ENCODE measurements around the gene HSPB6. TPM values are rescaled to one million over a fixed set of nuclear protein-coding genes. Genes with fewer than 3 reads are reported as not detected.

The HSPB6 gene
- total RNA-seq, 4 donors from 2014 or later, result 44.9 to 119 (median 96.6) TPM

DNA sequence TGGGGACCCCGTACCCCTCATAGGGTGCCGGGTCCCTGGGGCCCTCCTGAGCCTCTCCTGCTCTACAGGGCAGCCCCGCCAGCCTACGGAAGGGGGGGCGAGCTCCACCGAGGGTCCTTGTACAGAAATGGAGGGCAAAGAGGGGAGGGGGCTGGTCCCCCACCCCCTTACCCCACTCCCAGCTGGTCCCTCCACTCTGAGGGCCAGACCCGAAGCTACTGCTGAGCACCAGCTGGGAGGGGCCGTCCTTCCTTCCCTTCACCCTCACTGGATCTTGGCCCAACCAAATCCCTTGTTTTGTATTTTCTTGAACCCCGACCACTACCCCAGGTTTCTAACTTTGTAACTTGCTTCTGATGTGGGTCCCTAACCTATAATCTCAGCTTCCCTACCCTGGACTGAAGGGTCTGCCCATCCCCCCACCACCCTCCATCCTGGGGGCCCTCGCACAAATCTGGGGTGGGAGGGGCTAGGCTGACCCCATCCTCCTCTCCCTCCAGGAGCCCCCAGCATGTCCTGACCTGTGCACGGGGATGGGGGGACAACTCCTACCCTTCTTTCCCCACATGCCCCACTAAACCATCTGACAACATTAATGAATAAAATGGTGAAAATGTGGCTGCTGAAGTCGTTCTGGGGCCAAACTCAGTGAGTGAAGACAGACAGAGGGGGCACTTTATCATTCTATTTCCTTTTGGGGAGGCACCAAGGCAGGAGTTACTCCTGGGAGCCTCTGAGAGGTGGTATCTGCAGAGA, 31.6 kb upstream of the HSPB6 start:
- H3K4me3 ChIP-seq, result no peak overlapping the region
- peaks cover 0 to 42% of the 10 kb centered on the region in 2 donors for H3K36me3 ChIP-seq
- 57% methylated on average over 2 of the region's 12 CpGs; no CpG with 5 or more reads in 1 of the 2 donors for WGBS, 2 donors (ENCODE audit: low coverage in 1 of 2)
- ATAC-seq, result no peak
- peaks cover 19% of the 10 kb centered on the region for H3K27me3 ChIP-seq
- H3K4me1 ChIP-seq, result no peaks in the 10 kb centered on the region
- no peak for TF ChIP-seq POLR2A (IDR thresholded peaks at IDR 0.05)
- H3K27ac ChIP-seq, result no peak overlapping the region
- H3K9me3 ChIP-seq, result no peaks in the 10 kb centered on the region

DNA sequence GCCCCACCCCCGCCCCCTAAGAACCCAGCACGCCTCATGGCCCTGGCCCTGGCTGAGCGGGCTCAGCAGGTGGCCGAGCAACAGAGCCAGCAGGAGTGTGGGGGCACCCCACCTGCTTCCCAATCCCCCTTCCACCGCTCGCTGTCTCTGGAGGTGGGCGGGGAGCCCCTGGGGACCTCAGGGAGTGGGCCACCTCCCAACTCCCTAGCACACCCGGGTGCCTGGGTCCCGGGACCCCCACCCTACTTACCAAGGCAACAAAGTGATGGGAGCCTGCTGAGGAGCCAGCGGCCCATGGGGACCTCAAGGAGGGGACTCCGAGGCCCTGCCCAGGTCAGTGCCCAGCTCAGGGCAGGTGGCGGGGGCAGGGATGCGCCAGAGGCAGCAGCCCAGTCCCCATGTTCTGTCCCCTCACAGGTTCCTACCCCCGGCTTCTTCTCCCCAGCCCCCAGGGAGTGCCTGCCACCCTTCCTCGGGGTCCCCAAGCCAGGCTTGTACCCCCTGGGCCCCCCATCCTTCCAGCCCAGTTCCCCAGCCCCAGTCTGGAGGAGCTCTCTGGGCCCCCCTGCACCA, 30.5 kb upstream of the HSPB6 start:
- TF ChIP-seq EP300 (IDR thresholded peaks at IDR 0.05) (no peak), POLR2A (IDR thresholded peaks at IDR 0.05) (no peak), POLR2AphosphoS5 (IDR thresholded peaks at IDR 0.05) (no peak)
- TF ChIP-seq, protein P1, sequence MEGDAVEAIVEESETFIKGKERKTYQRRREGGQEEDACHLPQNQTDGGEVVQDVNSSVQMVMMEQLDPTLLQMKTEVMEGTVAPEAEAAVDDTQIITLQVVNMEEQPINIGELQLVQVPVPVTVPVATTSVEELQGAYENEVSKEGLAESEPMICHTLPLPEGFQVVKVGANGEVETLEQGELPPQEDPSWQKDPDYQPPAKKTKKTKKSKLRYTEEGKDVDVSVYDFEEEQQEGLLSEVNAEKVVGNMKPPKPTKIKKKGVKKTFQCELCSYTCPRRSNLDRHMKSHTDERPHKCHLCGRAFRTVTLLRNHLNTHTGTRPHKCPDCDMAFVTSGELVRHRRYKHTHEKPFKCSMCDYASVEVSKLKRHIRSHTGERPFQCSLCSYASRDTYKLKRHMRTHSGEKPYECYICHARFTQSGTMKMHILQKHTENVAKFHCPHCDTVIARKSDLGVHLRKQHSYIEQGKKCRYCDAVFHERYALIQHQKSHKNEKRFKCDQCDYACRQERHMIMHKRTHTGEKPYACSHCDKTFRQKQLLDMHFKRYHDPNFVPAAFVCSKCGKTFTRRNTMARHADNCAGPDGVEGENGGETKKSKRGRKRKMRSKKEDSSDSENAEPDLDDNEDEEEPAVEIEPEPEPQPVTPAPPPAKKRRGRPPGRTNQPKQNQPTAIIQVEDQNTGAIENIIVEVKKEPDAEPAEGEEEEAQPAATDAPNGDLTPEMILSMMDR (IDR thresholded peaks at IDR 0.05), result no peak
- H3K4me1 ChIP-seq, result no peaks in the 10 kb centered on the region
- WGBS, 2 donors (ENCODE audit: low coverage in 1 of 2), result no CpG with 5 or more reads among the region's 15 CpGs
- H3K27me3 ChIP-seq, result peaks cover 11% of the 10 kb centered on the region
- H3K9me3 ChIP-seq, result no peaks in the 10 kb centered on the region
- ATAC-seq, result no peak
- H3K36me3 ChIP-seq, result peaks cover 0 to 52% of the 10 kb centered on the region in 2 donors
- no peak overlapping the region for H3K27ac ChIP-seq
- no peak overlapping the region for H3K4me3 ChIP-seq

DNA sequence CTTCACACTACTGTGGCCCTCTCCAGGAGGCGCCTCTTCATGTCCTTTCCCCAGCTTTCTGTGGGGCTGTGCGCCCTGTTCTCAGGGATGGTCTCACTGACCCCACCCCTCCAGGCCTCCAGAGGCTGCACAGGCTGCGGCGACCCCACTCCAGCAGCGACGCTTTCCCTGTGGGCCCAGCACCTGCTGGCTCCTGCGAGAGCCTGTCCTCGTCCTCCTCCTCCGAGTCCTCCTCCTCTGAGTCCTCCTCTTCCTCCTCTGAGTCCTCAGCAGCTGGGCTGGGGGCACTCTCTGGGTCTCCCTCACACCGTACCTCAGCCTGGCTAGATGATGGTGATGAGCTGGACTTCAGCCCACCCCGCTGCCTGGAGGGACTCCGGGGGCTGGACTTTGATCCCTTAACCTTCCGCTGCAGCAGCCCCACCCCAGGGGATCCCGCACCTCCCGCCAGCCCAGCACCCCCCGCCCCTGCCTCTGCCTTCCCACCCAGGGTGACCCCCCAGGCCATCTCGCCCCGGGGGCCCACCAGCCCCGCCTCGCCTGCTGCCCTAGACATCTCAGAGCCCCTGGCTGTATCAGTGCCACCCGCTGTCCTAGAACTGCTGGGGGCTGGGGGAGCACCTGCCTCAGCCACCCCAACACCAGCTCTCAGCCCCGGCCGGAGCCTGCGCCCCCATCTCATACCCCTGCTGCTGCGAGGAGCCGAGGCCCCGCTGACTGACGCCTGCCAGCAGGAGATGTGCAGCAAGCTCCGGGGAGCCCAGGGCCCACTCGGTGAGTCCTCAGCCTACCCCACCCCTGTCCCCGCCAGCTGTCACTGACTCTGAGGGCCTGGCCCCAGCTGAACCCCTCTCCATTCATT, 29.7 kb upstream of the HSPB6 start:
- Histone ChIP-seq H3K27me3 (peaks cover 4% of the 10 kb centered on the region), H3K4me1 (no peaks in the 10 kb centered on the region), H3K36me3 (peaks cover 0 to 60% of the 10 kb centered on the region in 2 donors), H3K27ac (no peak overlapping the region), H3K9me3 (no peaks in the 10 kb centered on the region), H3K4me3 (no peak overlapping the region)
- TF ChIP-seq POLR2A (IDR thresholded peaks at IDR 0.05) (no peak), POLR2AphosphoS5 (IDR thresholded peaks at IDR 0.05) (no peak), EP300 (IDR thresholded peaks at IDR 0.05) (no peak)
- TF ChIP-seq, protein P1 (IDR thresholded peaks at IDR 0.05), result no peak
- 84 to 91% methylated on average over 5 to 12 of the region's 31 CpGs for WGBS, 2 donors (ENCODE audit: low coverage in 1 of 2)
- no peak for ATAC-seq

DNA sequence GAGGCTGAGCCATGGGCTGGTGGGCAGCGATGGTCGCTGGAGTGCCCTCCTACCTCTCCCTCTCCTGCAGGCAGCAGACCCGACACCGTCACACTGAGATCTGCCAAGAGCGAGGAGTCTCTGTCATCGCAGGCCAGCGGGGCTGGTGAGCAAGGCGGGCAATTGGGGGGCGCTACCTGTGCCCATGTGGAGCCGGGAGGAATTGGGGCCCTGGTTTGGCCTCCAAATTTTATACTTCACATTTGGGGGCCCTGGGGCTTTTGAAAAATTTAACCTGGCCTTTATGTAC, 28.5 kb upstream of the HSPB6 start:
- WGBS, 2 donors (ENCODE audit: low coverage in 1 of 2), result 65% methylated on average over 4 of the region's 10 CpGs; no CpG with 5 or more reads in 1 of the 2 donors
- Histone ChIP-seq H3K4me1 (no peaks in the 10 kb centered on the region), H3K27me3 (no peaks in the 10 kb centered on the region), H3K4me3 (no peak overlapping the region), H3K27ac (no peak overlapping the region), H3K36me3 (peaks cover 0 to 73% of the 10 kb centered on the region in 2 donors), H3K9me3 (no peaks in the 10 kb centered on the region)
- TF ChIP-seq POLR2A (IDR thresholded peaks at IDR 0.05), result no peak
- no peak for ATAC-seq

DNA sequence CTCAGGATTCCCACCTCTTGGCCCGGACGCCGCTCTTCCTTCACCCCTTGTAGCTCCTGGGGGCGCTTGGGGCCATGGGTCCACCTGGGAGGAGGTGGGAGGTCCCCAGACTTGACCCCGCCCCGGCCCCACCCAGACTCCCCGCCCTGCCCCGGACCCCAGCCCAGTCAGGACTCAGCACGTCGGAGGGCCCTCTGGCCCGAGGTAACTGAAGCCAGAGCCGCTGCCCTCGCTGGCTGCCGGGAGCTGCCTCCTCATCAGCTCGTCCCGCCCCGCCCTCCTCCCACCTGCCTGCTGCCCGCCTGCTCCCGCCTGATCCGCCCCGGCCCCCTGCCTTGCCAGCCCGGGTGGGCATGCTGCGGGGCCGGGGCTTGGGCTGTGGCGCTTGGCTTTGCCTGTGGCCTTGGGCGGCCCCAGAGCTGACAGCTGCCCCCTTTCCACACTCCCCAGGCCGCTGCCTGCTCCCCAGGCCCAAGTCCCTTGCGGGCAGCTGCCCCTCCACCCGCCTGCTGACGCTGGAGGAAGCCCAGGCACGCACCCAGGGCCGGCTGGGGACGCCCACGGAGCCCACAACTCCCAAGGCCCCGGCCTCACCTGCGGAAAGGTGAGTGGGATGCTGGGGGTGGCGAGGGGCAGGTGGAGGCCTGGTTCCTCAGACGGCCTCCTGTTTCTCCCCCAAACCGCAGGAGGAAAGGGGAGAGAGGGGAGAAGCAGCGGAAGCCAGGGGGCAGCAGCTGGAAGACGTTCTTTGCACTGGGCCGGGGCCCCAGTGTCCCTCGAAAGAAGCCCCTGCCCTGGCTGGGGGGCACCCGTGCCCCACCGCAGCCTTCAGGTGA, 27.9 kb upstream of the HSPB6 start:
- Histone ChIP-seq H3K36me3 (peaks cover 0 to 78% of the 10 kb centered on the region in 2 donors), H3K4me3 (no peak overlapping the region), H3K9me3 (no peaks in the 10 kb centered on the region), H3K27ac (no peak overlapping the region), H3K27me3 (no peaks in the 10 kb centered on the region), H3K4me1 (no peaks in the 10 kb centered on the region)
- no peak for ATAC-seq
- 70% methylated on average over 2 of the region's 45 CpGs; no CpG with 5 or more reads in 1 of the 2 donors for WGBS, 2 donors (ENCODE audit: low coverage in 1 of 2)
- TF ChIP-seq EP300 (IDR thresholded peaks at IDR 0.05), result no peak
- TF ChIP-seq, protein P1 (IDR thresholded peaks at IDR 0.05), result no peak

Data from gastroesophageal sphincter (tissue), 4 donors.